Measurements from ENCODE around the gene PRKN. TPM values are rescaled to one million over a fixed set of nuclear protein-coding genes. Genes with fewer than 3 reads are reported as not detected.

The PRKN gene
- total RNA-seq, 1 donor from 2014 or later, result 5.7 TPM

- no peak for DNase-seq (ENCODE audit: low spot score)
- H3K9me3 Mint-ChIP-seq (ENCODE audit: low read depth), result no peaks in the 10 kb centered on the region
- H3K4me1 Mint-ChIP-seq (ENCODE audit: low read depth), result peaks cover 36% of the 10 kb centered on the region
- H3K4me3 Mint-ChIP-seq (ENCODE audit: unreplicated experiment), result no peak overlapping the region
- no peaks in the 10 kb centered on the region for H3K27me3 Mint-ChIP-seq (ENCODE audit: low read depth)
- no peak overlapping the region for H3K27ac Mint-ChIP-seq (ENCODE audit: unreplicated experiment)
- TF ChIP-seq, protein P1, sequence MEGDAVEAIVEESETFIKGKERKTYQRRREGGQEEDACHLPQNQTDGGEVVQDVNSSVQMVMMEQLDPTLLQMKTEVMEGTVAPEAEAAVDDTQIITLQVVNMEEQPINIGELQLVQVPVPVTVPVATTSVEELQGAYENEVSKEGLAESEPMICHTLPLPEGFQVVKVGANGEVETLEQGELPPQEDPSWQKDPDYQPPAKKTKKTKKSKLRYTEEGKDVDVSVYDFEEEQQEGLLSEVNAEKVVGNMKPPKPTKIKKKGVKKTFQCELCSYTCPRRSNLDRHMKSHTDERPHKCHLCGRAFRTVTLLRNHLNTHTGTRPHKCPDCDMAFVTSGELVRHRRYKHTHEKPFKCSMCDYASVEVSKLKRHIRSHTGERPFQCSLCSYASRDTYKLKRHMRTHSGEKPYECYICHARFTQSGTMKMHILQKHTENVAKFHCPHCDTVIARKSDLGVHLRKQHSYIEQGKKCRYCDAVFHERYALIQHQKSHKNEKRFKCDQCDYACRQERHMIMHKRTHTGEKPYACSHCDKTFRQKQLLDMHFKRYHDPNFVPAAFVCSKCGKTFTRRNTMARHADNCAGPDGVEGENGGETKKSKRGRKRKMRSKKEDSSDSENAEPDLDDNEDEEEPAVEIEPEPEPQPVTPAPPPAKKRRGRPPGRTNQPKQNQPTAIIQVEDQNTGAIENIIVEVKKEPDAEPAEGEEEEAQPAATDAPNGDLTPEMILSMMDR (IDR thresholded peaks at IDR 0.05), result no peak
- no peaks in the 10 kb centered on the region for H3K36me3 Mint-ChIP-seq (ENCODE audit: low read depth)
Measured at GRCh38 chr6:161749576-161749975, 978.0 kb downstream of the PRKN start.

- no peak overlapping the region for H3K4me3 Mint-ChIP-seq (ENCODE audit: unreplicated experiment)
- peaks cover 44% of the 10 kb centered on the region for H3K4me1 Mint-ChIP-seq (ENCODE audit: low read depth)
- DNase-seq (ENCODE audit: low spot score), result no peak
- TF ChIP-seq, protein P1 (IDR thresholded peaks at IDR 0.05), result peak; percentile 77
- H3K27ac Mint-ChIP-seq (ENCODE audit: unreplicated experiment), result no peak overlapping the region
- no peaks in the 10 kb centered on the region for H3K36me3 Mint-ChIP-seq (ENCODE audit: low read depth)
- no peaks in the 10 kb centered on the region for H3K9me3 Mint-ChIP-seq (ENCODE audit: low read depth)
- H3K27me3 Mint-ChIP-seq (ENCODE audit: low read depth), result no peaks in the 10 kb centered on the region
Measured at GRCh38 chr6:161748535-161749416, 978.8 kb downstream of the PRKN start.

GRCh38 chr6:161747506-161747905 is 980.1 kb downstream of the PRKN start:
- H3K27ac Mint-ChIP-seq (ENCODE audit: unreplicated experiment), result no peak overlapping the region
- H3K36me3 Mint-ChIP-seq (ENCODE audit: low read depth), result no peaks in the 10 kb centered on the region
- TF ChIP-seq, protein P1 (IDR thresholded peaks at IDR 0.05), result no peak
- H3K9me3 Mint-ChIP-seq (ENCODE audit: low read depth), result no peaks in the 10 kb centered on the region
- H3K27me3 Mint-ChIP-seq (ENCODE audit: low read depth), result no peaks in the 10 kb centered on the region
- no peak for DNase-seq (ENCODE audit: low spot score)
- H3K4me3 Mint-ChIP-seq (ENCODE audit: unreplicated experiment), result no peak overlapping the region
- peaks cover 48% of the 10 kb centered on the region for H3K4me1 Mint-ChIP-seq (ENCODE audit: low read depth)

- no peaks in the 10 kb centered on the region for H3K27me3 Mint-ChIP-seq (ENCODE audit: low read depth)
- no peak overlapping the region for H3K27ac Mint-ChIP-seq (ENCODE audit: unreplicated experiment)
- DNase-seq (ENCODE audit: low spot score), result no peak
- TF ChIP-seq, protein P1 (IDR thresholded peaks at IDR 0.05), result no peak
- H3K4me1 Mint-ChIP-seq (ENCODE audit: low read depth), result peaks cover 41% of the 10 kb centered on the region
- H3K9me3 Mint-ChIP-seq (ENCODE audit: low read depth), result no peaks in the 10 kb centered on the region
- peak overlapping the region; percentile 19 for H3K4me3 Mint-ChIP-seq (ENCODE audit: unreplicated experiment)
- no peaks in the 10 kb centered on the region for H3K36me3 Mint-ChIP-seq (ENCODE audit: low read depth)
Measured at GRCh38 chr6:161745594-161746141, 981.9 kb downstream of the PRKN start.

DNA sequence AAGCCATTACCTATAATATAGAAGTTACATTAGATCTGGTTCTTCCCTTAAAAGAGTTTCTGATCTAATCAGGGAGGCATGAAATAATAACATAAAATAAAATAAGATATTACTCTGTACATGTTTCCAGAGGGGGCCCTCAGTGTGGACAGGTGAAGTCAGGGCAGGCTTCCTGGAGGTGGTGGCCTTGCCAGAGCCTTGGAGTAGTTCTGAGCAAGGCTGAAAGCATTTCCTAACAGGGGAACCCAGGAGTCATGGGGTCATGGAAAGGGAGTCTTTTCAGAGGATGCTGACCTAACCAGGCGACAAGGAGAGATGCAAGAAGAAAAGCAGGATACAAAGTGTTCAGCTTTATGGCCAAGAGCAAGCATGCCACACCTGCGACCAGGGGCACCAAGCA is 982.4 kb downstream of the PRKN start:
- no peak for DNase-seq (ENCODE audit: low spot score)
- no peaks in the 10 kb centered on the region for H3K9me3 Mint-ChIP-seq (ENCODE audit: low read depth)
- H3K4me1 Mint-ChIP-seq (ENCODE audit: low read depth), result peaks cover 38% of the 10 kb centered on the region
- H3K27ac Mint-ChIP-seq (ENCODE audit: unreplicated experiment), result no peak overlapping the region
- H3K4me3 Mint-ChIP-seq (ENCODE audit: unreplicated experiment), result no peak overlapping the region
- no peaks in the 10 kb centered on the region for H3K36me3 Mint-ChIP-seq (ENCODE audit: low read depth)
- TF ChIP-seq, protein P1 (IDR thresholded peaks at IDR 0.05), result no peak
- H3K27me3 Mint-ChIP-seq (ENCODE audit: low read depth), result no peaks in the 10 kb centered on the region
